Epithelial cell of esophagus (primary cell): ENCODE results near the gene IL17RB.

Experiments
- DNase-seq: peaks from one replicate; pipeline ENCODE4 v3.0.0; 2010; ENCODE audit warnings: low read depth
- H3K4me3 ChIP-seq: 2 replicates; pipeline ENCODE4 v1.5.1; 2011; ENCODE audit warnings: mild to moderate bottlenecking, low read length, control low read depth
- TF ChIP-seq, protein P1 (sequence below): IDR thresholded peaks from 2 replicates; pipeline ENCODE4 v1.5.1; 2011; ENCODE audit warnings: low read depth, mild to moderate bottlenecking, low read length, control low read depth, inconsistent platforms; ENCODE audit not compliant: insufficient read depth; ENCODE audit errors: missing control alignments

IL17RB gene

DNA sequence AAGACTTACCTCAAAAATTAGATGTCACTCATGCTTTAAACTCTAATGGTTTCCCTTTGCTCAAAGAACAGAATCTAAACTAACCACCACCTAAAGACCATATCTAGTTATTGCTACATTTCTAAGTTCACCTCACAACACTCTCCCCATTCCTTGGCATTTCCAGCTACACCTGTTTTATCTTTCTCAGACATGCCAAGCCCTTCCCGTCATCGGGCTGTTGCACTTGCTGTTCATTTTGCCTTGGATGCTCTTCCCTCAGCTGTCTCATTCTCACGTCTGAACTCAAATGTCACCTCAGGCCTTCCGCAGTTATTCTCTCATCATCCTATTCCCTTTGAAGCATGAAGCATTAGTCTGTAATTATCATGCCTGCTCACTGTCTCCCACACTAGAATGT lies 36.6 kb downstream of the IL17RB start:
- TF ChIP-seq, protein P1, sequence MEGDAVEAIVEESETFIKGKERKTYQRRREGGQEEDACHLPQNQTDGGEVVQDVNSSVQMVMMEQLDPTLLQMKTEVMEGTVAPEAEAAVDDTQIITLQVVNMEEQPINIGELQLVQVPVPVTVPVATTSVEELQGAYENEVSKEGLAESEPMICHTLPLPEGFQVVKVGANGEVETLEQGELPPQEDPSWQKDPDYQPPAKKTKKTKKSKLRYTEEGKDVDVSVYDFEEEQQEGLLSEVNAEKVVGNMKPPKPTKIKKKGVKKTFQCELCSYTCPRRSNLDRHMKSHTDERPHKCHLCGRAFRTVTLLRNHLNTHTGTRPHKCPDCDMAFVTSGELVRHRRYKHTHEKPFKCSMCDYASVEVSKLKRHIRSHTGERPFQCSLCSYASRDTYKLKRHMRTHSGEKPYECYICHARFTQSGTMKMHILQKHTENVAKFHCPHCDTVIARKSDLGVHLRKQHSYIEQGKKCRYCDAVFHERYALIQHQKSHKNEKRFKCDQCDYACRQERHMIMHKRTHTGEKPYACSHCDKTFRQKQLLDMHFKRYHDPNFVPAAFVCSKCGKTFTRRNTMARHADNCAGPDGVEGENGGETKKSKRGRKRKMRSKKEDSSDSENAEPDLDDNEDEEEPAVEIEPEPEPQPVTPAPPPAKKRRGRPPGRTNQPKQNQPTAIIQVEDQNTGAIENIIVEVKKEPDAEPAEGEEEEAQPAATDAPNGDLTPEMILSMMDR, result no peak
- DNase-seq, result no peak
- no peak overlapping the region for H3K4me3 ChIP-seq

DNA sequence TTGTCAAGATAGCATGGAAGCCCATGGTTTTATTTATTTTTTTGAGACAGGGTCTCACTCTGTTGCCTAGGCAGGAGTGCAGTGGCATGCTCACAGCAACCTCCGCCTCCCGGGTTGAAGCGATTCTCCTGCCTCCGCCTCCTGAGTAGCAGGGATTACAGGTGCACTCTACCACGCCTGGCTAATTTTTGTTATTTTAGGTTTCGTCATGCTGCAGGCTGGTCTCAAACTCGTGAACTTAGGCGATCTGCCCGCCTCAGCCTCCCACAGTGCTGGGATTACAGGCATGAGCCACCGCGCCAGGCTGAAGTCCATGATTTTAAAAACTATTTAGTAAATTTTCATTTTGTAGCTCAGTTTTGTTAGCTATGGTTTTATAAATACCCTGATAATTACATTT lies 38.3 kb downstream of the IL17RB start:
- DNase-seq, result no peak
- TF ChIP-seq, protein P1, result no peak

DNA sequence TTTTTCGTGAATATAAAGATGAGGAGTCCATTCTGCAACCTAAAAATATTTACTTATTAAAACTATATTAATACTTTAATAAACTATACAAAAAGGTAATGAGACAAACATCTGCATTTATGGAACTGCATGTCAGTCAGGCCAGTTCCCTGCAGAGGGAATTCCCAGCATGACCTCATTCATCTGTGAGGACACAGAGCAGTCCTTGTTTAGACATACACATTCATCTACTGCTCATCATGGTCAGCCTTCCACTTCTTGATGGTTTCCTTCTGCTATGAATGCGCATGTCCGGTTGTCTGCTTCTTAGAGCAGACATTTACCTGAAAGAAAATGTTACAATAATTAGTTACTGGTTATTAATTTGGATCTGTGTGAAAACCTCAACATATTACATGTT lies 38.9 kb downstream of the IL17RB start:
- DNase-seq, result peak; percentile 40
- TF ChIP-seq, protein P1, result no peak
- no peak overlapping the region for H3K4me3 ChIP-seq

More for the DNA sequence above, 38.3 kb downstream of the IL17RB start:
- H3K4me3 ChIP-seq, result no peak overlapping the region

DNA sequence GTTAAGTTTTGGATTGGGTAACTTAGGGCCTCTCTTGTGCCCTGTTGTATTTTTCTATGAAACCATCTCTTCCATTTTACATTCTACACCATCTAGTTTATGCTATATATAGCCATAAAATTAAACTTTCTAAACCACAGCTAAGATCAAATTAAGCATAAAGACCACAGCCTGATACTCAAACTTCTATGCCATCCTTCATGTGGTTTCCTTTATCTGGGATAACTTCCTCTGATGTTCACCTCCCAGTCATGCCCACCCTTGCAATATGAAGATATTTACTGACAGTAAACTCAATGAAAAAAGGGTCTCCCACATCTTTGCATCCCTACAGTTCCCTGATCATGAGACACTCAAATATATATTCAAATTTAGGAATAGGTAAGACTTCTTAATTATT lies 41.1 kb downstream of the IL17RB start:
- DNase-seq, result no peak
- TF ChIP-seq, protein P1, result no peak
- H3K4me3 ChIP-seq, result no peak overlapping the region

DNA sequence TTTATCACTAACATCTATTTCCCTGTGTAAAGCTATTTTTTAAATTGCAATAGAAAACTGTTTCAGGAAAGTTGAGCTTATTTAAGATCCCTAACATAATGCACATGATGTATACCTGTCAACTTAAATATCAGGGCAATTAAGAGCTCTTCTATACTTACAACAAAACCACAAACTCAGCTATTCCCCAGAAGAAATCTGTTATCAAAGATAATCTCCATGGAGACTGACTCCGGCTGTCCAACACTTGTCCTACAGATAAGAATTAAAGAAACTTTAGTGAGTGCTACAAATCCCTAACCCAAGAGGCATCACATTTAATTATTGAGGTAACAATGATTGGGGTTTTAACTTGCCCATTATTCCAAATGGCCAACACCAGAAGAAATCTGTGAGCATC lies 41.9 kb downstream of the IL17RB start:
- no peak for DNase-seq
- TF ChIP-seq, protein P1, result no peak
- H3K4me3 ChIP-seq, result no peak overlapping the region

DNA sequence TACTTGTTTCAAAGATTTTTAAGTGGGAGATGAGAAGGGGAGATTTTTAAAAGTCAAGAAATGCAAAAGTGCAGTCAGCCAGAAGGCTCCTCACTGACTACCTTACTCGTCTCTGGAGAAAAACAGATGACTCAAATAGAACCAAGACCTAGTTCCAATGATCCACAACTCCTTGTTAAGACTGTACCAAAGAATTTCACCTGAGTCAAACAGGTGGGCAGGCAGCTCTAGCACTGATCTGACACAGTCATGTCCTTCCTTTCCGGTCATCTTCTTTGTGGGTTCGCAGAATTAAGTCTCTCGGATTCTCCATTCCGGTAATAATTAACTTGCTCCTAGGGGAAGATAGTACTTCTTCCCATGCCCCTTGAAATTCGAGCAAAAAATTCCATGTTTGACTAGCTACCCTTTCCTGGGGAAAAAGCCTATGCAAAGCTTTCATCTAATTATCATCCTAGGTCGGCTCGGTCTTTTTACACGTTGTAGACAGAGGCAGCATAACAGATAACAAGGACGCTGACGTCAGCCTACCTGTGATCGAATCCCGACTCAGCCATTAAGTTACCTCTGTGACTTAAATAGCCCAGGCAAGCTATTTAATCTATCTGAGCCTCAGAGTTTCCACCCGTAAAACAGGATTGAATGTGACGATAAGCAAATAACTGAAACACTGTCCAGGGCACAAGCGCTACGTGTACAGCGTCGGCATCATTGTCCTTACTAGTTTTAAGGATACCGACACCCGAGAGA lies 44.5 kb downstream of the IL17RB start:
- peak overlapping the region; percentile 69 for H3K4me3 ChIP-seq
- TF ChIP-seq, protein P1, result no peak
- peak; percentile 77 for DNase-seq
